GM18868 (cell line): Measurements from ENCODE around the gene CELSR2.
A peak's percentile ranks its signal among the peaks of the same experiment; 100 is the strongest.

Experiments
- ATAC-seq: cut with Tn5 transposase; IDR thresholded peaks from one replicate; pipeline ENCODE4 v1.9.1; 2021; ENCODE audit warnings: mild to moderate bottlenecking, moderate library complexity; ENCODE audit not compliant: unreplicated experiment

Gene CELSR2

DNA sequence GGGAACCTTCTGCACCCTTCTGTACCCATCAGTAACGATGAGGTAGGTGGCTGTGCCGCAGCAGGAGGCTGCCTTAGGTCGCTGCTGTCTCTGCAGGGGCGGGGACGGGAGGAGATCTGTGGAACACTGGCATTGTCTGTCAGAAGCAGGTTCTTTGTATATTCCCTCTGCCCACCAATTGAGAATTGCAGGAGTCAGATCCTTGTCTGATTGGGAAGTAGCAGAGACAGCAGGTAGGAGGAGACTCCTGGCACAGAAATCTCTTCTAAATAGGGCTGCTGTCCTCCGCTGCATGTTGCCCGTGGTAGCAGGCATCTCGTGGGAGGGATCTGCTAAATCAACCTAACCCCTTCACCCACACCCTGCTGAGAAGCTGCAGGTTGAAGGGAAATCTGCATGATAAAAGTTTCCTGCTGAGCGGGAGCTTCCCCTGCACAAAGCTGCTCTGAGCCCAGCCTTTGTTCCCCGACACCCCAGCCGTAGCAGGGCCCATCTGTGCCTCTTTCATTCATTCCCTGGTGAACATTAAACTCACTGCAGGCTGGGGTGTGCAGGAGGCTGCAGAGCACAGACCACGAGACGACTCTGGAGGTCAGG lies 19.7 kb upstream of the CELSR2 start:
- ATAC-seq = no peak

DNA sequence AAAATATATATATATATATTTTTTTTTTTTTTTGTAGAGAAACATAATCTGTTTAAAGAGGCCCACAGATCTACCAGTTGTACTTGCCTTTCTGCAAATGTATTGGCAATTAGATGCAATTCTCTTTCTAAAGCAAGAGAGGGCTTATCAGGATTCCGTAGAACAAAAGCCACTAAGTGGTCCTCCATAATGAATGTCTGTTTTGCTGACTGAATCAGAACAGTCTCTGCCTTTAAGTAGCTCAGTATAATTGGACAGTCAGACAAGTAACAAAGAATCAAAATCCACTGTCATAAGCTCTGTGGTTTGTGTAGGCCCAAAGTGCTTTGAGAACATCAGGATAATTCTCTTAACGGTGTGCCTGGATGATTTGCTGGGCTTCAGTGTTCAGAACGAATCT lies 18.3 kb upstream of the CELSR2 start:
- no peak for ATAC-seq

DNA sequence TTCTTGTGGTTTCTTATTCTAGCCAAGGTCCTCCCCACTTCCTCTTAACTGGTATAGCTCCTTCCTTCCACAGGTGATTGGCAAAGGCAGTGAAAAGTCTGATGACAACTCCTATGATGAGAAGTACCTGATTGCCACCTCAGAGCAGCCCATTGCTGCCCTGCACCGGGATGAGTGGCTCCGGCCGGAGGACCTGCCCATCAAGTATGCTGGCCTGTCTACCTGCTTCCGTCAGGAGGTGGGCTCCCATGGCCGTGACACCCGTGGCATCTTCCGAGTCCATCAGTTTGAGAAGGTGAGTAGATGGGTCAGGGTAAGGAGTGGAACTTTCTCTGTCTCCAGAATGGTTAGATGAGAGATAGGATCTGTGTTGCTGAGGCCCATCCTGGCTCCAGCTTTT lies 14.2 kb upstream of the CELSR2 start:
- no peak for ATAC-seq

DNA sequence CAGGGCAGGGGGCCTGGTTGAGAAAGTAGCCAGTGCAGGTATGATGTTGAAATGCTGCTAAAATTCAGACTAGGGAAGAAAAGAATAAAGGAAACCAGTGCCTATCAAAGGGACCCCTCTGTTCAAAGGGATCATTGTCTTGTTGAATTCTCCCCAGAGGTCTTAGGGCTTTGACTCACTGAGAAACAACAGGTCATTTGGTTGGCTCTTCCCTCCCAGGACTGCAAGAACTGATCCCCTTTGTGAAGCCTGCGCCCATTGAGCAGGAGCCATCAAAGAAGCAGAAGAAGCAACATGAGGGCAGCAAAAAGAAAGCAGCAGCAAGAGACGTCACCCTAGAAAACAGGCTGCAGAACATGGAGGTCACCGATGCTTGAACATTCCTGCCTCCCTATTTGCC lies 11.8 kb upstream of the CELSR2 start:
- no peak for ATAC-seq

DNA sequence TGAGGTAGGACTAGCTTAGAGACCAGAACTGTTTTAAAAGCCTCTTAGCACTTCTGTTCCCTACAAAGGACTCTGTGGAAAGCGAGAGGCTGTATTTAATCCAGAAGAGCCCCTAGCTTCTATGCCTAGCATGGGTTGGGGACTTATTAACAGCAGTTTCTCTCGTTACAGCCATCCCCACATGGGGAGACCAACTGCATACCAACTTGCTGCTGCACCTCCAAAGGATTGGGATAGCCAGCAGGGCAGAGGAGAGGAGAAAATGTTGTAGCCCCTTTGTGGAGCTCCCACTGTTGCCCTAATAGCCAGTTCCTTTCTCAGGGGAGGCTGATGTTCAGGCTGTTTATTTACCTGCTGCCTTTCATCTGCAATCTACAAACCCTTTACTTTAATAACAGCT lies 11.0 kb upstream of the CELSR2 start:
- ATAC-seq = no peak

DNA sequence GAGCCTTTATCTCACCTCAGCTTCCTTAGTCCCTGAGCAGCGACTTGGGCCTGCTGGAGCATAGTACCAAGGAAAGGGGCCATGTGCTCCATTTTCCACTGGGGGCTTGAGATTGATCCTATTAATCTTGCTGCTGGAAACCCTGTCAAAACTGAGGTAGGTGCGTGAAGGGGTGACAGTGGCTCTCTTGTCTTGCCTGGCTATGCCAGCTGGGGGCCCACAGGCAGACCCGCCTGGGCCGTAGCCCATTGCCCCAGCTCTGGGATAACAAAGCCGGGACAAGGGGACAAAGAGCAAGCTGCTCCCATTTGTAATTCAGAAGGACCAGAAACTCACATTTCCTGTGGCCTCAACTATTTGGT lies 10.3 kb upstream of the CELSR2 start:
- no peak for ATAC-seq

DNA sequence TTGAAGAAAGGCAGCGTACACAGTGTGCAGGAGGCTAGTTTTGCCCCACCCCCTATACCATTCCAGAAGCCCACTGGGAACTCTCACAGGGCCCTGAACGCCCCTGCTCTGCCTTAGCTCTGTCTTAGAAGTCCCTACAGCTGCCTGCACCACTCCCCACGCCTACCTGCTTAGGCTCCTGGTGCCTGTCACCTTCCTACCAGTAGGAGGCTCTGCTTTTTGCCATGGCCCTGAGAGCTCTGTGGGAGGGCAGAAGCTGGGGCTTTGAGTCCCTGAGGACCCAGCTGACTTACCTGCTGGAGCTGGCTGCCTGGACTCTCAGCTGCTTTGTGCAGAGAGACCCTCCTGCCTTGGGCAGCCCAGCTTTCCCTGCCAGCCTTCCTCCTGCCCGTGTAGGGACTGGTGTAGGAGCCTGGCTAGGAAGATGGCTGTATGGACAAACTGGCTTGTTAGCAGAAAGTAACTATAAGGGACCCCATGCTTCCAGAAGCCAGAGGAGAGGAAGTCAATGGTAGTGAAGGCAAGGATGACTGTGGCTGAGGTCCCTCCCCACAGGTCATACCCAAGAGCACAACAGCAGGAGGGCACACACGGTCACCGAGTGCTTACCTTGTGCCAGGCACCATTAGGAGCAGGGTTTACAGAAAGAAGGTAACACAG lies 9.8 kb upstream of the CELSR2 start:
- peak; percentile 86 for ATAC-seq

DNA sequence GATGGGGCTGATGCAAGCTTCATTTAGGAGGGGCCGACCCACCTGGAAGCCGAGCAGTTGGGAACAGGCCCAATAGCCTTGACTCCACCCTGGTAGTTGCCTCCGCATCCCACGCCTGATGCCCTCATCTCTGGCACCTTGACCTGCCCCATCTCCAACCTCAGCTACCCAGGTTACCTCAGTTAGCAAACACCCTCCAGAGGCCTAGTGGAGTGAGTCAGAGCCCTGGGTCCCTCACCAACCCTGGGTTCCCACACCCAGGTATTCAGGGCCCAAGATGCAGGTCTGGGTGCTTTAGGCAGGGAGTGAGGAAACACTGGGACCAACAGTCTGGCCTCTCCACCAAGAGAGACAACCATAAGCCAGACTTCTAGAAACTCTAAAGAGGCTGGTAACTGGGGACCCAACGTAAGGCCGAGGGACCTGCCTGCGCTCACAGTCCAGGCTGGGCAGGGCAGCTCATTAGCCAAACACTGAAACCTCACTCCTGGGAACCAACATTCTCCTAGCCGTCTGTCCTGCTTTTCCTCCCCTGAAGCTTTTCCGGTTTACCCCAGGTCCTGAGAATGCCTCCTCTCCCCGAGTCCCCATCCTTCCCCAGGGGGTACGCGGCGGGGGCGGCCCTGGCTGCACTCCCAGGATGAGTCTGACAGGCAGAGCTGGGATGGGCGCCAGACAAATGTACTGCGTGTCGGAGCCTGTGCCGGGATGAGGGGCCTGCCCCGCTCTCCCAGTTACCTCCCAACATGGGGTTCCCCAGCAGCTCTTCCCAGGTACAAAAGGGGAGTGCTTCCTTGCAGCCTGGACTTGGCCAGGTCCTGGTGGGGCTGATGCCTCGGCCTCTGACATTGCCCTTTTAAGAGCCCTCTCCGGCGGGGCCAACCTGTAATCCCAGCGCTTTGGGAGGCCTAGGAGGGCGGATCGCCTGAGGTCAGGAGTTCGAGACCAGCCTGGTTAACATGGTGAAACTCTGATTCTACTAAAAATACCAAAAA lies 8.9 kb upstream of the CELSR2 start:
- ATAC-seq = no peak

DNA sequence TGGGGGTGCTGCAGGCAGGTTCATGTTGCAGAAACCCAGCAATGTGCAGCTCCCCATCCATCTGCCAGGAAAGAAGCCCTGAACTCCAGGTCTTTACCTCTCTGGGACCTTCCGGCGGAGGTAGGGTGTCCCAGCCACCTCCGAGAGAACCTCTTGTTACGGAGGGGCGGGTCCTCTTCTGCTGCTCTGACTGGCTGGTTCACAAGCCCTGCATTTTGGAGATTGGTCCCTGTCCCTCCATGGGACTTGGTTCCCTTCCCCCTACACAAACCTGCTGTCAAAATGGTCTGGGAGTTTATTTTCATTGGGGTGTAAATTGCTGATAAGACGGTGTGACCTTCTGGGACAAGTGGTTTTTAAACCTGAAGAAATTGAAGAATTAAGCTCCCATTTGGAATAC lies 8.0 kb upstream of the CELSR2 start:
- ATAC-seq = no peak

DNA sequence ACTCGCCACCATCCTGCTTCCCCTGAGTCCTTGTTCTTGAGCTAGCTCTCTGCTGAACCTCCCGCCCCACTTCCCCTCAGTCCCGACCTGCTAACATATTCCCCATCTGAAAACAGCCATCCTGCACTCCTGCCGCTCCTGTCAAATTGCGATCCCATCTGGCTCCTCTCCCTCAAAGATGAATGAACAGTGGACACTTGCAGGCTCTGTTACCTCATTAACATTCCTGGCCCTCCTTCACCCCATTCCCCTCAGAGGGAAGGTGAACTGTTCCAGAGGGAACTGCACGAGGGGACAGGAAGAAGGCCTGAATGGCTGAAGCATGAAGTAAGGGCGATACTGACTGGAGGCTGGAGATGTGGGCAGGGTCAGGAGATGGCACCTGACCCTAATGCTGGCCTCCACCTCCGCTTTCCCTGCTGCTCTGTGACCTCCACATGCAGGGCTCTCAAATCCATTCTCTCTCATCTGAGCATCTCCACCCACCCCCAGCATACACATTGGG lies 7.4 kb upstream of the CELSR2 start:
- no peak for ATAC-seq

DNA sequence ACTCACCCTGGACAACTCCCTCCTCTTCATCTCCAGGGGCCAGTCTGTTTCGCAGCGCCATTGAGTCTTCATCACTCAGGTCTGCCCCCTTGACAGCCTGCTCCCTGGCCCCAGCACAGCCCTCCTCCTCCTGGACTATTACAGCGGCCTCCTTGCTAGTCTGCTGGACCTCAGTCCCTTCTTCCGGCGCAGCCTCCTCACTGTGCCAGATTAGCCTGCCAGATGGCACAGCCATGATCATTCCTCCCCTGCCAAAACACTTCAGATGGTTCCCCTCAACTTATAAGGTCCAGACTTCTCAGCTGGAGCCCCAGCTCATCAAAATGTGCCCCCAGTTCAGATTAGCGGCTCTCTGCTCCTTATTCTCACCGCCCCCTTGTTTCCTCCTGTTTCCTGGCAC lies 7.0 kb upstream of the CELSR2 start:
- no peak for ATAC-seq

DNA sequence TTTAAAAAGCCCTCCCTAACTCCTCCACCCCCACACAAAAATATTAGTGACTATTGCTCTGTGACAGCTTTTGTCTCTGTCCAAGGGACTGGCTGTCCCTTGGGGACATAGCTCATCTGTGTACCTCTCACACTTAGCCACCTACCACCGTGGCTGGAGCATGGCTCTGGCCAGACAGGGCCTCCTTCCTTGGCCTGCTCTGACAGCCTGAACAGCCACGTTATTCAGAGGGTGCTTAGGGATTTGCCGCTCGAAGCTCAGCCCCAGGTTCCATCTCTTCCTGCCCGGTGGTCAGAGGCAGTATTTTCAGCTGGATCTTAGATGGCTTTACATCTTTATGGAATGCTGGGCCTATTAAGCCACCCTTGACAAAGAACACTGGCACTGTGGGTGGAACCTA lies 6.1 kb upstream of the CELSR2 start:
- ATAC-seq = no peak

DNA sequence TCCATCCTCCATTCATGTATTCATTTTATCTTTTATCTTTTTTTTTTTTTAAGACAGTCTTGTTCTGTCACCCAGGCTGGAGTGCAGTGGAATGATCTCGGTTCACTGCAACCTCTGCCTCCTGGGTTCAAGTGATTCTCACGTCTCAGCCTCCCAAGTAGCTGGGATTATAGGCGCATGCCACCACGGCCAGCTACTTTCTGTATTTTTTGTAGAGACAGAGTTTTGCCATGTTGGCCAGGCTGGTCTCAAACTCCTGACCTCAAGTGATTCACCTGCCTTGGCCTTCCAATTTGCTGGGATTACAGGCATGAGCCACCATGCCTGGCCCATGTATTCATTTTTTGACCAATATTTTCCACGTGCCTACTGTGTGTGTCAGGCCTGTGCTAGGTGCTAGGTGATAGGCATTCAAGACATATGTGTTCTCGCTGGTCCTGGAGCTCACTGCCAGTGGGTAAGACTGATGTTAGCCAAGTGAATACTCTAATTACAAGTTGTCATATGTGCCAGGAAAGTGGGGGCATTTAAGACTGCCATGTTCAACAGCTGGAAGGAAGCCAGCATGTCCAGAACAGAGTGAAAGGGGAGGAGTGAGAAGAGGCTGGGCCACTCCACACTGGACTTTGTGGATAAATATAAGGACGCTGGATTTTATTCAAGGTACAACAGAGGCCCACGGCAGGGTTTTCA lies 5.3 kb upstream of the CELSR2 start:
- ATAC-seq = no peak

DNA sequence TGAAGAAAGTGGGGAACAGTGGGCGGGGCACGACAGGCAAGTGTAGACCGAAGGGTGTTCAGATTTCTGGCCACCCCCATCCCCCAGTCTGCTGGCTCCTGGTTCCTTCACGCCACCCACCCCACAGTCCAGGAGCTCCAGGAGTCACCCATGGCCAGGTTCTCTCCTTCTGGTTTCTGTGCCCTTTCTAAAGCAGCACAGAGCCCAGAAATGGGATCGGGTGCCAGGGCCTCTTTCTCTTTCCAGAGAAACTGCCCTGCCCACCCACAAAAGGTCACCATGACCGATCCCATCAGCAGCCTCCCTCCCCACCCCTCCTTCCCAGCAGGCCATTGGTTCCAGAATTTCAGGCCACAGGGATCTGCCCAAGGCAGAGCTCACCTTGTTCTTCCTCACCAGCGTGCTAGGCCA lies 3.2 kb upstream of the CELSR2 start:
- ATAC-seq = no peak

DNA sequence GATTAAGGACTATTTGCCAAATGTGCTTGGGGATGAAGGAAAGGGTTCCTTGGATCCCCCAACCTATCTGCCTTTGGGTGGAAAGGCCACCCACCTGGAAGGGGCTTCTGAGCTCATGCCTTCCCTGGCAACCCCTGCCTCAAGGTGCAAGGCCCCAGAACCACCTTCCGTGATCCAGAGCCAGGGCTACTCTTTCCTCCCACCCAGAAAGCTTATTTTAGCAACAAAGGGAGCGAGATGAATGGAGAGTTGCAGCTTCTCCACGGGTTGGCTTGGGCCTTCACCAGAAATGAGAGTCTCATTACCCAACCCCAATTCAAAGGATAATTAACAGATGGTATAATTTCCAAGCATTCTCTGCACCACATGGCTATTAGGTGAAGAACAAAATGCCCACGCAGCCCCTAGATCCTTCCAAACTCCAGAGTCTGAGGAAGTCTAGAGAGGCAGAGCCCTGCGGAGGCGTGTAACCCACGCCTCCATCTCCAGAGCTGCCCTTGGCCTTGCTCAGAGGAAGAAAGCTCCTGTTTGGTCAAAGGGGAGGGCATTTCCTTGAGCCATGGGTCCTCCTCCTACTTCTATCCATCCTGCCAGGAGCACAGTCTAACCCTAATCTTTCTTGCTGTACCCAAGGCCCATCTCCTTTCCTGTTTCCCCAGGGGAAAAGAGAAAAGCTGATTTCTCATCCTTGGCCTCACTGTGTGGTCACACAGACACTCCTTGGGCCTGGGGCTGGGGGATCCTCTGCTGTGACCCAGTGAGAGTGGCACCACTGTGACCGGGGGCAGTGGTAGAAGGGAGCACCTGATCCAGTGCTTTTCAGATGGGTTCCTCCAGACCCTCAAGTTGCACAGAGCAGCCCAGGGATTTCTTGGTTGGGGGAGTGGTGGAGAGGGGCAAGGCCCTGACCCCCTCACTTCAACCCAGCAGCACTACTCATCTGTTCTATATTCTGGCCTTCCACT lies 1.7 kb upstream of the CELSR2 start:
- no peak for ATAC-seq

DNA sequence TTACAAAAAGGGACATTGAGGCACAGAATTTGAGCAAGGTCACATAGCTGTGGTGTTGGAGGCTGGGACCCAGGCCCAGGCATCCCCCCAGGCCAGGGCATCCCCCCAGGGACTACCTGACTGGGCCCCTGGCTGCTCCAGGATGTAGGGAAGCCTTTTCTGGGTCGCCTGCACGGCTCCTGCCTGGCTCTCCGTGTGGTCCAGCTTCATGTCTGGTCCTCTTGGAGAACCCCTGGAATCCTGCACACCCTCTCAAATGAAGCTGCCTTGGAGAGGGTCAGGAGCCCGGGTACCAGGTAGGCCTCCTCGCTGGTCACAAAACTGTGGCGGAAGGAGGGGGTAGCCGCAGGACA lies 919 bp upstream of the CELSR2 start:
- no peak for ATAC-seq

DNA sequence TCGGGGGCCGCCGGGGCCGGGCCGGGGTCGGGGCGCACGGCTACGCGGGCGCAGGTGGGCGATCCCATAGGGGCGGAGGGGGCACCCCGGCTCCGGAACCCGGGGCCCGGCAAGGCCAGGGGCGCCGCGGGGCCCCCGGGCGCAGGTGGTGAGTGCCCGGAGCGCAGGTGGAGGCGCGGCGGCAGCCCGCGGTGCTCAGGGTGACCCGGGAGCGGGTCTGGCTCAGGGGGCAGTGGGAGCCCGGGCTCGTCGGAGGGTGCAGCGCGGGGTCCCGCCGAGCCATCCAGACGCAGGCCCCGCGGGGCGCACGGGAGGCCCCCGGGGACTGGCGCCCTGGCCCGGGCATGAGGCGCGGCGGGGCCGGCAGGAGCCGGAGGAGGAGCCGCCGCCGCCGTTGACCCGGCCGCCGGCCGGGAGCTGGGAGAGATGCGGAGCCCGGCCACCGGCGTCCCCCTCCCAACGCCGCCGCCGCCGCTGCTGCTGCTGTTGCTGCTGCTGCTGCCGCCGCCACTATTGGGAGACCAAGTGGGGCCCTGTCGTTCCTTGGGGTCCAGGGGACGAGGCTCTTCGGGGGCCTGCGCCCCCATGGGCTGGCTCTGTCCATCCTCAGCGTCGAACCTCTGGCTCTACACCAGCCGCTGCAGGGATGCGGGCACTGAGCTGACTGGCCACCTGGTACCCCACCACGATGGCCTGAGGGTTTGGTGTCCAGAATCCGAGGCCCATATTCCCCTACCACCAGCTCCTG lies 489 bp downstream of the CELSR2 start:
- peak; percentile 35 for ATAC-seq

DNA sequence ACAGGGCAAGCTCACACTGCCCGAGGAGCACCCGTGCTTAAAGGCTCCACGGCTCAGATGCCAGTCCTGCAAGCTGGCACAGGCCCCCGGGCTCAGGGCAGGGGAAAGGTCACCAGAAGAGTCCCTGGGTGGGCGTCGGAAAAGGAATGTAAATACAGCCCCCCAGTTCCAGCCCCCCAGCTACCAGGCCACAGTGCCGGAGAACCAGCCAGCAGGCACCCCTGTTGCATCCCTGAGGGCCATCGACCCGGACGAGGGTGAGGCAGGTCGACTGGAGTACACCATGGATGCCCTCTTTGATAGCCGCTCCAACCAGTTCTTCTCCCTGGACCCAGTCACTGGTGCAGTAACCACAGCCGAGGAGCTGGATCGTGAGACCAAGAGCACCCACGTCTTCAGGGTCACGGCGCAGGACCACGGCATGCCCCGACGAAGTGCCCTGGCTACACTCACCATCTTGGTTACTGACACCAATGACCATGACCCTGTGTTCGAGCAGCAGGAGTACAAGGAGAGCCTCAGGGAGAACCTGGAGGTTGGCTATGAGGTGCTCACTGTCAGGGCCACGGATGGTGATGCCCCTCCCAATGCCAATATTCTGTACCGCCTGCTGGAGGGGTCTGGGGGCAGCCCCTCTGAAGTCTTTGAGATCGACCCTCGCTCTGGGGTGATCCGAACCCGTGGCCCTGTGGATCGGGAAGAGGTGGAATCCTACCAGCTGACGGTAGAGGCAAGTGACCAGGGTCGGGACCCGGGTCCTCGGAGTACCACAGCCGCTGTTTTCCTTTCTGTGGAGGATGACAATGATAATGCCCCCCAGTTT lies 1.3 kb downstream of the CELSR2 start:
- no peak for ATAC-seq
